GM21526 (cell line): ENCODE data around the gene TIMM10B.
"Not testable (repeated sequence)": the region's sequence is repeated elsewhere in the genome, so short reads cannot be mapped to it uniquely, and the experiment has no call there.

Experiments
- ATAC-seq: cut with Tn5 transposase; IDR thresholded peaks from one replicate; pipeline ENCODE4 v1.9.1; 2021; ENCODE audit warnings: moderate library complexity; ENCODE audit not compliant: unreplicated experiment, low FRiP score

Gene TIMM10B

DNA sequence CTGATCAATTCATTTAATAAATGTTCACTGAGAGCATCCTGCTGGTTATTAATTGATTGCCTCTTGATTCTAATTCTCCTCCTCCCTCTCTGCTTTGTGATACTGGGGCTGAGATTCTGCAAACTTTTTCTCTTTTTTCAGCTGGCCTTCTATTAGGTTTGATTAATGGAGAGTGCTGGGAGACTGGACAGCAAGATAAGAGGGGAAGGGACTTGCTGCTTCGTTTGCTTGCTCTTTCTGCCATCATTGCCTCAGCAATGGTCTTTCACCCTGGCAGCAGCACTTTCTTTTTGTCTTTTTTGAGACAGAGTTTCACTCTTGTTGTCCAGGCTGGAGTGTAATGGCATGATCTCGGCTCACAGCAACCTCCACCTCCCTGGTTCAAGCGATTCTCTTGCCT lies 22.9 kb downstream of the TIMM10B start:
- ATAC-seq, result no peak

DNA sequence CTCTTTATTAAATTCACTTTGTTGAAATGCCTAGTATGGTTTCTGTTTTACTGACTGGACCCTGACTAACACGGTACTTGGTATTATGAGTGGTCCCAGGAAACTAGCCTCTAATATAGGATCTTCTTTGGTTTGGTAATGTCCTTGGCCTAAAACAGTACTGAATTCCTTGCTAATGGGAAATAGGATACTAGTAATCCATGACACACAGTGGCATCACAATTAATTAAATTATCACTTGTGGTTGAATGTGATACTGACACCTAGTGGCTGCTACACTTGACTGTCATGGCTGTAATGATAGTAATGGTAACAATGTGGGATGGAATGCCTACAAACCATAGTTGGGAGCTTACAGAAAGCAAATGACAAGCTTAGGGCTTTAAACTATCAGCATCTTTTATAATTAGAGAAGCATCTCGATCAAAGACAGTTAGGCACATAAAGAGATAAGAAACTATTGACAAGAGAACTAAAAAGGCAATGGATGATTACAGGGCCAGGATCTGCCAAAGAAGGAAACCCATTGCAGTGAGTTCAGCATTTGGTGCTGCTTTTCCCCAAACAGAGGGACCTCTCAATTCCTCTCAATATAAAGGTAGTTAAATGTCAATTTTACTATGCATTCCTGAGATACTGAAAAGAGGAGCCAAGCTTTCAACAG lies 24.4 kb downstream of the TIMM10B start:
- ATAC-seq, result peak; percentile 61

DNA sequence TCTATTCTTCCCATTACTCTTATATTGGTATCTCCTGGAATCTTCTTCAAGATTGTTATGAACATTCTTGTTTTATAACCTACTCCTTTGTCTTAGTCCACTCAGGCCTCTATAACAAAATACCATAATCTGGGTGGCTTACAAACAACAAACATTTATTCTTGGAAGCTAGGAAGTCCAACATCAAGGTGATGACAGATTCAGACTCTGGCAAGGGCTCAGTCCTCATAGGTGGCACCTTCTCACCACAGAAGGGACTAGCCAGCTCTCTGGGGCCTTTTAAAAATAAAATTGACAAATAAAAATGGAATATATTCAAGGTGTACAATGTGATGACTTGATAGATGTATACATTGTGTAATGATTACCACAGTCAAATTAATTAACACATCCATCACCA lies 35.6 kb downstream of the TIMM10B start:
- no peak for ATAC-seq

DNA sequence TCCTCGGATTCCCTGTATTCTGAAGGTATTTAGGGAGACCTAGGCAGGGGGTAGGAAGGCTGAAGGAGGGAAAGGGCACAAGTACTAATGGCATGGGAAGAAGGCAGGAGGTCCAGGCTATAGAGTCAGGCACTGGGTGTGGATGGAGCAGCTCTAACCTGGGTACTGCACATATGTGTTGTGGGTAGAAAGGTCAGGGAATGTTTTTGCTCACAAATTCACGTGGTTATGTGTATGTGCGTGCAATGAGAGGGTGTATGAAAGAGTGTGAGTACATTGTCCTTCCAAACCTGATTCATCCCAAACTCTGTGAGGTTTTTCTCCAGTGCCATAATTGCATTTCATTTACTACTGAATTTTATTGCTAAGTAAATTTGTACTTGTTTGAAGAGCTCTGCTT lies 39.0 kb downstream of the TIMM10B start:
- no peak for ATAC-seq

DNA sequence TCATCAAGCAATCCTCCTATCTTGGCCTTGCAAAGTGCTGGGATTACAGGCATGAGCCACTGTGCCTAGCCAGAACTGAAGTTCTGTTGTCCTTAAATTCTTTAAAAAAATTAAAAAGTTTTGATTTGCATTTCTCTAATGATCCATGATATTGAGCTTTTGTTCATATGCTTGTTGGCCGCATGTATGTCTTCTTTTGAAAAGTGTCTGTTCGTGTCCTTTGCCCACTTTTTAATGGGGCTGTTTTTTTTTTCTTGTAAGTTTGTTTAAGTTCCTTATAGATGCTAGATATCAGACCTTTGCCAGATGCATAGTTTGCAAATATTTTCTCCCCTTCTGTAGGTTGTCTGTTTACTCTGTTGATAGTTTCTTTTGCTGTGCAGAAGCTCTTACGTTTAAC lies 40.6 kb downstream of the TIMM10B start:
- not testable (repeated sequence) for ATAC-seq

DNA sequence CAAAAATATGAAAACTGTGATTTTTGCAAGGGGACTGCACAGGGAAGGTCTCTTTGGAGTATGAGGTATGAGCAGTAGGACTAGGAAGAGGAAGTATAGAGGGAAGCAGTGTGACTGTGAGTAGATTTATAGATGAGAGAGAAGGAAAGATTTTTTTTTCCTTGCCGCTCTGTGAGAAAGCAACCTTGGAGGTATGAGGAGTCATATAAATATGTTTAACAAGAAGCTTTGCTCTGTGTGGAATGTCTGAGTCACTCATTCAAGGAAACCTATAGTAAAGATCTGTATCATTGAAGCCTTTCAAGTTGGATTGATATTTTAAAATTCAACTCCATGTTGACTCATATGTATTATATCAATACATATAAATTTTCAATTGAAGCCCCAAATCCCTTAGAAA lies 42.0 kb downstream of the TIMM10B start:
- no peak for ATAC-seq

DNA sequence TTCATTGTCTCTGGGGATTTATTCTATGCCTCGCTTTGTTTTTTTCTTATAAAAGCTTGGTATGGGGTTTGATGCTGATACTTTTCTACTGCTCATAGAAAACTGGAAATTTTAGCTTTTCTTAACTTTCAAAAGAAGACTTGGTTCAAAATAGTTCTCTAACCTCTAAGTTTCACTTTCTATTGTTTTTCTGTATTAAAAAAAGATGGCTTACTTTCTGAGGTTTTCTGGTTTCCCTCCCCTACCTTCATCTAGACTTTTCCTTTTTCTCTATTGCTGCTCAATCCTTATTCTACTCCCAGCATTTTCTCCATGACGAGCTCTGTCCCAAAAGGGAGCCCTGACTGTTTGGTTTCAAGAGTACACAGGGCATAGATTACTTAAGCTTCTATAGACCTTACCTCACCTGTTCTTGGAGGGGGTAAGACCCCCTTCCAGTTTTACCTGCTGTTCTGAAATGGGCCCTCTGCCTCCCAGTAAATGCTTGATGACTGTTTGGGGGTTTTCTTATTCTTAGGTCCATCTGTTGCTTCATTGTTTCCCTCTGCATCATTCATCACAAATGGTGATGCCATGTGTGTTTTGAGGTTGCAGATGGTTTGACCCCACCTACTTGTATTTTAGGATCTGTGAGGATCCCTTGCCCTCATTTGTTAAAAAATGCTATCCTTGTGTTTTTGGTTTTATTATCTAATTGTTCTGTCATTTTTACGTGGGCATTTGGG lies 45.3 kb downstream of the TIMM10B start:
- no peak for ATAC-seq

DNA sequence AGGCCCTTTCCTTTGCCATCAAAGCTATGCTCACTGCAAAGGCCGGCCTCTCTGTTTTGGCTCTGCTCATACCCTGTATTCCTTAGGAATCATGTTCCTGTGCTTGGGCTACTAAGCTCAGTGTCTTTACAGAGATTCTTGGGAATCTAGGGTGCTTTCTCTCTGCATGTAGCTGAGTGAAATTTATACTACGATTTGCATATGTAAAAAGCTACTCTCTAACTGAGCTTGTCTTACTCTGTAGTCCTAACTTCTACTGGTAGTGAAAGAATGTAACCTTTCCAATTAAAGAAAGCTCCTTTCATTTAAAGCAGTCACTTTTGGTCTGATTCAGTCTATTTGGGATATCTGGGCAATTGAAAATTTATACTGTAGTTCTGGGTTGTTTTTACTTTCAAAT lies 48.0 kb downstream of the TIMM10B start:
- ATAC-seq, result no peak

DNA sequence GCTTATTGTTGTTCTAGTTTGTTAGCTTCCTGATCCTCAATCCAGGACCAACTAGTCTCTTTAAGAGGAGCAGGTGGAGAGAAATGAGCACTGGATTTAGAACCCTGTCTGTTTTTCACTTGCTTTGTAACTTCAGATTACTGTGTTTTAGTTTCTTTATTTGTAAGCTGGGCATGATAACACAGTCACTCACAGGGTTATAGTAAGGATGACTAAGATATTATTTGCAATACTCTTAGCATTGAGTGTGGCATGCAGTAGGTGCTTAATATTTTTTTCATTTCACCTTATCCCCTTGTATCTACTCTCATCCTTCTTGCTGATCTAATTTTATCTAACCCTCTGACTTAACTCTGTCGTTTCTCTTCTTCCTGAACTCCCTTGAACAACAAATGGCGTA lies 49.5 kb downstream of the TIMM10B start:
- ATAC-seq, result no peak

DNA sequence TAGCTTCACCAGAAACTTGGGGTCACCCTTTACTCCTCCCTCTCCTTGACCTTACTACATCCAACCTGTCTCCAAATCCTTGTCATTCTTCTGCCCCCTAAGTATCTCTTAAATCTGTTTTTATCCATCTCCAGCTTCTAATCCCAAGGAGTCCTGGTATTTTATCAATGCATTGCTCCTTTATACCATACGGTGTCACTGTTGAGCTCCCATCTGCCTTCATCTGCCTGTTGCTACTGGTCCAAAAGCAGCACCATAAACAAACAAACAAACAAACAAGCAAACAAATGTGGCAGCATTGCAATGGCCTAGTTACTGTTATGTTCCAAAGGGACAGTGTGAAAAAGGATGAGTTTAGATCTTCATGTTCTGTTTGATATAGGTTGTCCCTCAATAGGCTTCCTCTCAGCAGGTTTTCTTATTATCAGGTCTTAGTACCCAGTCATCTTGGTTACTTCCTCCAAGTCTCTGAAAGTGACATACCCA lies 50.0 kb downstream of the TIMM10B start:
- ATAC-seq, result no peak
